H1 (cell line): Measurements from ENCODE around the gene CRX. TPM values are rescaled to one million over a fixed set of nuclear protein-coding genes. Genes with fewer than 3 reads are reported as not detected.

Source experiments
- BACH1 ChIP-seq: IDR thresholded peaks from 2 replicates; pipeline ENCODE4 v1.6.1; 2012; ENCODE audit warnings: low read length, improper control_type of control experiment
- CREB1 ChIP-seq: IDR thresholded peaks from 2 replicates; pipeline ENCODE4 v1.6.1; 2012; ENCODE audit warnings: inconsistent platforms
- EP300 ChIP-seq, 2 experiments: IDR thresholded peaks; 1 replicate in 1 of 2; 2 replicates in 1 of 2; pipeline ENCODE4 v1.6.1; 2011 to 2012; ENCODE audit warnings: low read depth in 2 of 2, low read length in 2 of 2, mild to moderate bottlenecking in 2 of 2, borderline replicate concordance in 1 of 2, inconsistent platforms in 1 of 2, moderate library complexity in 1 of 2
- JUN ChIP-seq: IDR thresholded peaks from 2 replicates; pipeline ENCODE4 v1.6.1; 2011; ENCODE audit warnings: low read depth, mild to moderate bottlenecking, improper control_type of control experiment, low read length
- POLR2AphosphoS5 ChIP-seq: IDR thresholded peaks from 2 replicates; pipeline ENCODE4 v1.6.1; 2011; ENCODE audit warnings: low read depth, low read length
- POU5F1 ChIP-seq: IDR thresholded peaks from 2 replicates; pipeline ENCODE4 v1.6.1; 2011; ENCODE audit warnings: low read depth, mild to moderate bottlenecking, low read length, moderate library complexity
- RAD21 ChIP-seq, 2 experiments: IDR thresholded peaks in 1 of 2; conservative IDR thresholded peaks in 1 of 2; 2 replicates each; pipeline ENCODE4 v1.6.1; 2011; ENCODE audit warnings: low read depth in 2 of 2, low read length in 2 of 2, improper control_type of control experiment in 1 of 2, inconsistent platforms in 1 of 2, mild to moderate bottlenecking in 1 of 2, moderate library complexity in 1 of 2
- RXRA ChIP-seq: IDR thresholded peaks from 2 replicates; pipeline ENCODE4 v1.6.1; 2011; ENCODE audit warnings: low read depth, mild to moderate bottlenecking, low read length, moderate library complexity; ENCODE audit not compliant: insufficient read depth
- polyA plus RNA-seq, 7 experiments: library from polyadenylated mRNA; depleted of rRNA in 3 of 7; stranded (reverse) in 5 of 7; unstranded in 2 of 7; fragments of >200 nt in 5 of 7; fragments of 200-250 nt in 2 of 7; gene quantifications; 1 replicate in 5 of 7; 2 replicates in 1 of 7; 4 replicates in 1 of 7; pipeline versions ENCODE4 v1.2.1 to v1.2.3, GENCODE V29; 2011 to 2013; ENCODE audit warnings: missing spikeins in 2 of 7, mixed read lengths in 2 of 7
- total RNA-seq: library from RNA; stranded (reverse); fragmentation: NEBNext Ultra II Directional; extraction: Animal tissue kit (Norgen Biotek cat#: 25700); gene quantifications from 2 replicates; pipeline ENCODE4 v1.2.1, GENCODE V29; 2021

CRX gene
- total and polyA plus RNA-seq, 2 of the 8 experiments (the other 6 are each of a cell fraction or from before 2014, with no cell fraction given), result 0.08 TPM; not detected in 1

GRCh38 chr19:47824396-47824795, 2.7 kb downstream of the CRX start (continued):
- TF ChIP-seq RAD21 (IDR thresholded peaks at IDR 0.05 in 1 of 2, conservative IDR thresholded peaks at IDR 0.05 in 1 of 2; ENCODE audit: low read depth in 2 of 2, low read length in 2 of 2) (peak in 1 of 2 experiments; percentile 52; a peak in 2 of 4 replicates), JUN (no peak), CREB1 (no peak), EP300 (IDR thresholded peaks at IDR 0.05; ENCODE audit: borderline replicate concordance in 1 of 2, low read depth in 2 of 2, low read length in 2 of 2) (no peak), RXRA (no peak), POU5F1 (no peak), POLR2AphosphoS5 (no peak), BACH1 (no peak)
